Midbrain (tissue), 1 donor: ENCODE data around the gene BMP15.

Experiments used
- DNase-seq: peaks from one replicate; lab custom pipeline; 2025; lab: John Stamatoyannopoulos, UW

BMP15 gene

GRCh38 chrX:50910685-50911176, at the start of gene BMP15:
Gene BMP15, plus strand, starts transcription at chrX:50910735. Its CDS starts 49 bp downstream, at chrX:50910784.
- DNase-seq: no peak

- no peak for DNase-seq
Measured at GRCh38 chrX:50863471-50863870, 47.1 kb upstream of the BMP15 start.

- DNase-seq: no peak
Measured at GRCh38 chrX:50865311-50865710, 45.2 kb upstream of the BMP15 start.

GRCh38 chrX:50871922-50872453, 38.5 kb upstream of the BMP15 start:
- DNase-seq: no peak

- DNase-seq: no peak
Measured at GRCh38 chrX:50874876-50875275, 35.7 kb upstream of the BMP15 start.

- DNase-seq: no peak
Measured at GRCh38 chrX:50876551-50876950, 34.0 kb upstream of the BMP15 start.

- no peak for DNase-seq
Measured at GRCh38 chrX:50877310-50877709, 33.2 kb upstream of the BMP15 start.

- DNase-seq: no peak
Measured at GRCh38 chrX:50881028-50881427, 29.5 kb upstream of the BMP15 start.

GRCh38 chrX:50888884-50889283, 21.7 kb upstream of the BMP15 start:
- no peak for DNase-seq

GRCh38 chrX:50889582-50889981, 21.0 kb upstream of the BMP15 start:
- DNase-seq: no peak

- no peak for DNase-seq
Measured at GRCh38 chrX:50893047-50893446, 17.5 kb upstream of the BMP15 start.

- DNase-seq: no peak
Measured at GRCh38 chrX:50893466-50893865, 17.1 kb upstream of the BMP15 start.

GRCh38 chrX:50905334-50905733, 5.2 kb upstream of the BMP15 start:
- no peak for DNase-seq

GRCh38 chrX:50913520-50913919, 3.0 kb downstream of the BMP15 start:
- no peak for DNase-seq

GRCh38 chrX:50920132-50920531, 9.6 kb downstream of the BMP15 start:
- peak; percentile 22 for DNase-seq

GRCh38 chrX:50927127-50927526, 16.6 kb downstream of the BMP15 start:
- no peak for DNase-seq

GRCh38 chrX:50941638-50942037, 31.1 kb downstream of the BMP15 start:
- DNase-seq: no peak

- DNase-seq: no peak
Measured at GRCh38 chrX:50942471-50942870, 31.9 kb downstream of the BMP15 start.

GRCh38 chrX:50952406-50952805, 41.9 kb downstream of the BMP15 start:
- DNase-seq: no peak

- DNase-seq: no peak
Measured at GRCh38 chrX:50953832-50954231, 43.3 kb downstream of the BMP15 start.

GRCh38 chrX:50962156-50962555, 51.6 kb downstream of the BMP15 start:
- DNase-seq: no peak

GRCh38 chrX:50963842-50964241, 53.3 kb downstream of the BMP15 start:
- no peak for DNase-seq
